A549 (cell line): ENCODE measurements around the gene POLRMT. TPM values are rescaled to one million over a fixed set of nuclear protein-coding genes. Genes with fewer than 3 reads are reported as not detected.

Experiments
- ATAC-seq, 2 experiments: fragments of 200-7000 bp in 1 of 2; fragments of >200 bp in 1 of 2; cut with Nextera tagmentation in 1 of 2; cut with Tn5 transposase in 1 of 2; 3 replicates each; pipeline versions ENCODE4 v1.8.0 to v1.9.1; 2018 to 2020; ENCODE audit warnings: mild to moderate bottlenecking in 1 of 2, moderate library complexity in 1 of 2
- CTCF ChIA-PET: fragments of 300-600 bp; sonication (Branson Sonifier 250); formaldehyde crosslinking; extraction: SDS; loops from one replicate; lab custom pipeline; 2021; ENCODE audit warnings: antibody characterized with exemption, inconsistent platforms; lab: Yijun Ruan, JAX
- POLR2A ChIA-PET: fragments of 350-600 bp; formaldehyde crosslinking; extraction: SDS; loops from one replicate; lab custom pipeline; 2021; ENCODE audit warnings: antibody characterized with exemption, inconsistent platforms; lab: Yijun Ruan, JAX
- DNase-seq, 2 experiments: peaks; one replicate each; pipeline versions ENCODE4 v3.0.0 to v3.0.0-alpha.2; 2011 to 2016; ENCODE audit warnings: low read depth in 1 of 2, low spot score in 1 of 2
- FAIRE-seq: peaks from 2 replicates; lab custom pipeline; 2011; peaks lifted over from hg19 to GRCh38; lab: Jason Lieb, UNC
- H3K27ac ChIP-seq, 2 experiments: fragments of >200 bp; sonication (Bioruptor Twin); formaldehyde crosslinking; 3 replicates each; pipeline ENCODE4 v1.5.1; 2016 to 2017
- H3K4me1 ChIP-seq: fragments of >200 bp; sonication (Bioruptor Twin); formaldehyde crosslinking; 3 replicates; pipeline ENCODE4 v1.6.1; 2016
- H3K4me2 ChIP-seq: fragments of >200 bp; sonication (Bioruptor Twin); formaldehyde crosslinking; 3 replicates; pipeline ENCODE4 v1.6.1; 2016
- H3K4me3 ChIP-seq: fragments of >200 bp; sonication (Bioruptor Twin); formaldehyde crosslinking; 3 replicates; pipeline ENCODE4 v1.5.1; 2016
- H3K9me3 ChIP-seq: fragments of >200 bp; sonication (Bioruptor Twin); formaldehyde crosslinking; 3 replicates; pipeline ENCODE4 v1.6.1; 2016
- ATOH8 ChIP-seq: fragments of 250-450 bp; sonication (Bioruptor Pico); IDR thresholded peaks from 2 replicates; pipeline ENCODE4 v1.5.0; 2020; ENCODE audit warnings: low read depth, mild to moderate bottlenecking, moderate library complexity
- CBX8 ChIP-seq: fragments of 200-600 bp; sonication (generic); IDR thresholded peaks from 2 replicates; pipeline ENCODE4 v1.6.1; 2016
- CEBPB ChIP-seq, 2 experiments: fragments of >200 bp in 1 of 2; sonication (Bioruptor Twin) in 1 of 2; formaldehyde crosslinking in 1 of 2; IDR thresholded peaks; 2 replicates each; pipeline ENCODE4 v1.6.1; 2012 to 2016
- CHD4 ChIP-seq: fragments of 200-600 bp; sonication (generic); IDR thresholded peaks from 2 replicates; pipeline ENCODE4 v1.6.1; 2016; ENCODE audit warnings: antibody characterized with exemption, mild to moderate bottlenecking, borderline replicate concordance
- E2F6 ChIP-seq: IDR thresholded peaks from 2 replicates; pipeline ENCODE4 v1.6.1; 2012; ENCODE audit warnings: low read depth, borderline replicate concordance
- FOSB ChIP-seq: fragments of 250-450 bp; sonication (Bioruptor Pico); IDR thresholded peaks from 2 replicates; pipeline ENCODE4 v1.5.0; 2020; ENCODE audit warnings: mild to moderate bottlenecking, moderate library complexity
- GATA3 ChIP-seq: IDR thresholded peaks from 2 replicates; pipeline ENCODE4 v1.6.1; 2012; ENCODE audit warnings: borderline replicate concordance
- JUN ChIP-seq, 2 experiments: fragments of >200 bp; sonication (Bioruptor Twin); formaldehyde crosslinking; IDR thresholded peaks; 2 replicates in 1 of 2; 3 replicates in 1 of 2; pipeline ENCODE4 v1.6.1; 2016 to 2017
- JUNB ChIP-seq: fragments of >200 bp; sonication (Bioruptor Twin); formaldehyde crosslinking; IDR thresholded peaks from 2 replicates; pipeline ENCODE4 v1.6.1; 2016
- KDM1A ChIP-seq: fragments of 200-600 bp; sonication (generic); IDR thresholded peaks from 2 replicates; pipeline ENCODE4 v1.6.1; 2016; ENCODE audit warnings: low read depth, mild to moderate bottlenecking
- MYC ChIP-seq: IDR thresholded peaks from 2 replicates; pipeline ENCODE4 v1.6.1; 2012; ENCODE audit warnings: mild to moderate bottlenecking, inconsistent platforms, low read length, improper control_type of control experiment, borderline replicate concordance
- NPAS2 ChIP-seq: fragments of 250-450 bp; sonication (Bioruptor Pico); IDR thresholded peaks from 2 replicates; pipeline ENCODE4 v1.8.0; 2022; ENCODE audit warnings: mild to moderate bottlenecking, moderate library complexity, borderline replicate concordance
- NR3C1 ChIP-seq: fragments of >200 bp; sonication (Bioruptor Twin); formaldehyde crosslinking; IDR thresholded peaks from 3 replicates; pipeline ENCODE4 v1.6.1; 2017
- POLR2A ChIP-seq: IDR thresholded peaks from 2 replicates; pipeline ENCODE4 v1.6.1; 2012; ENCODE audit warnings: mild to moderate bottlenecking, low read length
- POLR2AphosphoS2 ChIP-seq: conservative IDR thresholded peaks from 2 replicates; pipeline ENCODE4 v1.6.1; 2012; ENCODE audit warnings: low read length, improper control_type of control experiment, inconsistent platforms
- RFX5 ChIP-seq: fragments of 450-650 bp; IDR thresholded peaks from 2 replicates; pipeline ENCODE4 v1.7.1; 2014; ENCODE audit warnings: antibody characterized with exemption, mild to moderate bottlenecking, moderate library complexity
- RNF2 ChIP-seq: fragments of 200-600 bp; sonication (generic); IDR thresholded peaks from 2 replicates; pipeline ENCODE4 v1.6.1; 2016; ENCODE audit warnings: low read depth, mild to moderate bottlenecking, antibody characterized with exemption, moderate library complexity, borderline replicate concordance
- SREBF2 ChIP-seq: fragments of 450-650 bp; IDR thresholded peaks from 2 replicates; pipeline ENCODE4 v1.6.1; 2014; ENCODE audit warnings: mild to moderate bottlenecking, moderate library complexity
- TP53 ChIP-seq: fragments of 250-450 bp; sonication (Bioruptor Pico); IDR thresholded peaks from 2 replicates; pipeline ENCODE4 v1.5.0; 2021; ENCODE audit warnings: mild to moderate bottlenecking, moderate library complexity
- ZFP36 ChIP-seq: fragments of 450-650 bp; IDR thresholded peaks from 2 replicates; pipeline ENCODE4 v1.6.1; 2014; ENCODE audit warnings: borderline replicate concordance; ENCODE audit not compliant: partially characterized antibody
- ZNF302 ChIP-seq: fragments of 250-450 bp; sonication (Bioruptor Pico); IDR thresholded peaks from 2 replicates; pipeline ENCODE4 v1.9.0; 2021; ENCODE audit warnings: inconsistent platforms, mild to moderate bottlenecking, moderate library complexity
- WGBS: methylation state at CpG from one replicate; pipeline ENCODE4 v1.1.6; 2017; ENCODE audit errors: missing lambda C conversion rate; 5-methylcytosine and 5-hydroxymethylcytosine counted together
- polyA plus RNA-seq, 4 experiments: library from polyadenylated mRNA; depleted of rRNA in 3 of 4; stranded (reverse); fragments of >200 nt; fragmentation: RNase III in 1 of 4; extraction: RNeasy Plus Mini Kit Qiagen cat#74134 plus additional on column Dnase treatment in 1 of 4; gene quantifications; 2 replicates in 3 of 4; 3 replicates in 1 of 4; pipeline ENCODE4 v1.2.3, GENCODE V29; 2011 to 2017
- TF ChIP-seq, protein P1 (sequence below): IDR thresholded peaks from 2 replicates; pipeline ENCODE4 v1.6.1; 2012
- TF ChIP-seq, protein P2 (sequence below): fragments of 250-450 bp; sonication (Bioruptor Pico); IDR thresholded peaks from 2 replicates; pipeline ENCODE4 v1.5.0; 2021; ENCODE audit warnings: mild to moderate bottlenecking, moderate library complexity, borderline replicate concordance
- TF ChIP-seq, protein P3 (sequence below): fragments of 150-350 bp; IDR thresholded peaks from 2 replicates; pipeline ENCODE4 v1.6.1; 2014; ENCODE audit warnings: low read depth, mild to moderate bottlenecking, low read length
- TF ChIP-seq, protein P4 (sequence below): fragments of 200-600 bp; sonication (generic); IDR thresholded peaks from 2 replicates; pipeline ENCODE4 v1.6.1; 2016; ENCODE audit warnings: antibody characterized with exemption, mild to moderate bottlenecking, moderate library complexity

The POLRMT gene
- polyA plus RNA-seq, 2 of the 4 experiments (the other 2 are of a cell fraction) = 41.9 to 68.8 TPM

GRCh38 chr19:663682-664117 is 30.4 kb upstream of the POLRMT start:
- TF ChIP-seq JUNB (no peak), SREBF2 (no peak), RFX5 (no peak), ZFP36 (no peak), TP53 (no peak), CHD4 (no peak), ATOH8 (no peak), FOSB (CRISPR knock-in tag) (no peak), JUN (IDR thresholded peaks at IDR 0.05) (no peak), CEBPB (IDR thresholded peaks at IDR 0.05) (no peak), KDM1A (no peak), POLR2A (no peak)
- TF ChIP-seq, protein P1, sequence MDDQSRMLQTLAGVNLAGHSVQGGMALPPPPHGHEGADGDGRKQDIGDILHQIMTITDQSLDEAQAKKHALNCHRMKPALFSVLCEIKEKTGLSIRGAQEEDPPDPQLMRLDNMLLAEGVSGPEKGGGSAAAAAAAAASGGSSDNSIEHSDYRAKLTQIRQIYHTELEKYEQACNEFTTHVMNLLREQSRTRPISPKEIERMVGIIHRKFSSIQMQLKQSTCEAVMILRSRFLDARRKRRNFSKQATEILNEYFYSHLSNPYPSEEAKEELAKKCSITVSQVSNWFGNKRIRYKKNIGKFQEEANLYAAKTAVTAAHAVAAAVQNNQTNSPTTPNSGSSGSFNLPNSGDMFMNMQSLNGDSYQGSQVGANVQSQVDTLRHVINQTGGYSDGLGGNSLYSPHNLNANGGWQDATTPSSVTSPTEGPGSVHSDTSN = no peak
- Histone ChIP-seq H3K4me2 (peak overlapping the region; percentile 96), H3K4me1 (peaks cover 24% of the 10 kb centered on the region; the same call in 2 of the 3 replicates), H3K4me3 (peak overlapping the region; percentile 100), H3K27ac (peak overlapping the region; percentile 88 to 99), H3K9me3 (no peaks in the 10 kb centered on the region)
- WGBS = 65% methylated on average over 11 of the region's 18 CpGs
- FAIRE-seq = no peak
- ATAC-seq = peak in 1 of 2 experiments; percentile 24; a peak in 4 of 6 replicates
- DNase-seq = no peak
- ChIA-PET POLR2A (interaction anchor here (0.7 to 1.4 kb wide), 7 partner anchors 13 to 108 kb away, joined by 3 to 8 read pairs (median 4); partner anchors contain the start of genes BSG, FSTL3 and MISP), CTCF (interaction anchor here (1.0 to 1.9 kb wide), 6 partner anchors 55 to 79 kb away, joined by 3 to 11 read pairs (median 6); no protein-coding TSS in a partner anchor)

- Histone ChIP-seq H3K4me1 (peaks cover 24% of the 10 kb centered on the region; the same call in 2 of the 3 replicates), H3K4me3 (peak within 1 kb of the TSS; percentile 100), H3K4me2 (peak within 1 kb of the TSS; percentile 98), H3K9me3 (no peaks in the 10 kb centered on the region), H3K27ac (peak within 1 kb of the TSS; percentile 99 to 100)
- ATAC-seq (peak; percentile 75), DNase-seq (peak; percentile 72 to 87), FAIRE-seq (no peak)
- CTCF ChIA-PET = interaction anchor here (0.6 to 1.9 kb wide), 7 partner anchors 55 to 260 kb away, joined by 3 to 11 read pairs (median 5); no protein-coding TSS in a partner anchor
- POLR2A ChIA-PET = interaction anchor here (0.6 to 1.4 kb wide), 8 partner anchors 14 to 107 kb away, joined by 3 to 8 read pairs (median 4); partner anchors contain the start of genes BSG, FSTL3 and MISP
- 0% methylated on average over 10 of the region's 97 CpGs for WGBS
- no peak for TF ChIP-seq RNF2
- TF ChIP-seq NPAS2 (CRISPR knock-in tag) = no peak
- TF ChIP-seq E2F6 = peak; percentile 34; the same call in 1 of the 2 replicates
- TF ChIP-seq TP53 = no peak
- no peak for TF ChIP-seq NR3C1
- TF ChIP-seq, protein P2, sequence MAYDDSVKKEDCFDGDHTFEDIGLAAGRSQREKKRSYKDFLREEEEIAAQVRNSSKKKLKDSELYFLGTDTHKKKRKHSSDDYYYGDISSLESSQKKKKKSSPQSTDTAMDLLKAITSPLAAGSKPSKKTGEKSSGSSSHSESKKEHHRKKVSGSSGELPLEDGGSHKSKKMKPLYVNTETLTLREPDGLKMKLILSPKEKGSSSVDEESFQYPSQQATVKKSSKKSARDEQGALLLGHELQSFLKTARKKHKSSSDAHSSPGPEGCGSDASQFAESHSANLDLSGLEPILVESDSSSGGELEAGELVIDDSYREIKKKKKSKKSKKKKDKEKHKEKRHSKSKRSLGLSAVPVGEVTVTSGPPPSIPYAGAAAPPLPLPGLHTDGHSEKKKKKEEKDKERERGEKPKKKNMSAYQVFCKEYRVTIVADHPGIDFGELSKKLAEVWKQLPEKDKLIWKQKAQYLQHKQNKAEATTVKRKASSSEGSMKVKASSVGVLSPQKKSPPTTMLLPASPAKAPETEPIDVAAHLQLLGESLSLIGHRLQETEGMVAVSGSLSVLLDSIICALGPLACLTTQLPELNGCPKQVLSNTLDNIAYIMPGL (CRISPR knock-in tag) = no peak
- TF ChIP-seq, protein P3, sequence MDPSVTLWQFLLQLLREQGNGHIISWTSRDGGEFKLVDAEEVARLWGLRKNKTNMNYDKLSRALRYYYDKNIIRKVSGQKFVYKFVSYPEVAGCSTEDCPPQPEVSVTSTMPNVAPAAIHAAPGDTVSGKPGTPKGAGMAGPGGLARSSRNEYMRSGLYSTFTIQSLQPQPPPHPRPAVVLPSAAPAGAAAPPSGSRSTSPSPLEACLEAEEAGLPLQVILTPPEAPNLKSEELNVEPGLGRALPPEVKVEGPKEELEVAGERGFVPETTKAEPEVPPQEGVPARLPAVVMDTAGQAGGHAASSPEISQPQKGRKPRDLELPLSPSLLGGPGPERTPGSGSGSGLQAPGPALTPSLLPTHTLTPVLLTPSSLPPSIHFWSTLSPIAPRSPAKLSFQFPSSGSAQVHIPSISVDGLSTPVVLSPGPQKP = no peak
- TF ChIP-seq POLR2AphosphoS2 = no peak
- TF ChIP-seq, protein P4, sequence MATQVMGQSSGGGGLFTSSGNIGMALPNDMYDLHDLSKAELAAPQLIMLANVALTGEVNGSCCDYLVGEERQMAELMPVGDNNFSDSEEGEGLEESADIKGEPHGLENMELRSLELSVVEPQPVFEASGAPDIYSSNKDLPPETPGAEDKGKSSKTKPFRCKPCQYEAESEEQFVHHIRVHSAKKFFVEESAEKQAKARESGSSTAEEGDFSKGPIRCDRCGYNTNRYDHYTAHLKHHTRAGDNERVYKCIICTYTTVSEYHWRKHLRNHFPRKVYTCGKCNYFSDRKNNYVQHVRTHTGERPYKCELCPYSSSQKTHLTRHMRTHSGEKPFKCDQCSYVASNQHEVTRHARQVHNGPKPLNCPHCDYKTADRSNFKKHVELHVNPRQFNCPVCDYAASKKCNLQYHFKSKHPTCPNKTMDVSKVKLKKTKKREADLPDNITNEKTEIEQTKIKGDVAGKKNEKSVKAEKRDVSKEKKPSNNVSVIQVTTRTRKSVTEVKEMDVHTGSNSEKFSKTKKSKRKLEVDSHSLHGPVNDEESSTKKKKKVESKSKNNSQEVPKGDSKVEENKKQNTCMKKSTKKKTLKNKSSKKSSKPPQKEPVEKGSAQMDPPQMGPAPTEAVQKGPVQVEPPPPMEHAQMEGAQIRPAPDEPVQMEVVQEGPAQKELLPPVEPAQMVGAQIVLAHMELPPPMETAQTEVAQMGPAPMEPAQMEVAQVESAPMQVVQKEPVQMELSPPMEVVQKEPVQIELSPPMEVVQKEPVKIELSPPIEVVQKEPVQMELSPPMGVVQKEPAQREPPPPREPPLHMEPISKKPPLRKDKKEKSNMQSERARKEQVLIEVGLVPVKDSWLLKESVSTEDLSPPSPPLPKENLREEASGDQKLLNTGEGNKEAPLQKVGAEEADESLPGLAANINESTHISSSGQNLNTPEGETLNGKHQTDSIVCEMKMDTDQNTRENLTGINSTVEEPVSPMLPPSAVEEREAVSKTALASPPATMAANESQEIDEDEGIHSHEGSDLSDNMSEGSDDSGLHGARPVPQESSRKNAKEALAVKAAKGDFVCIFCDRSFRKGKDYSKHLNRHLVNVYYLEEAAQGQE = no peak
- no peak for TF ChIP-seq CBX8
- no peak for TF ChIP-seq ZNF302 (CRISPR knock-in tag)
- no peak for TF ChIP-seq ATOH8
- TF ChIP-seq GATA3 = no peak
- TF ChIP-seq KDM1A = no peak
- TF ChIP-seq RFX5 = no peak
- TF ChIP-seq POLR2A = peak; percentile 45
- no peak for TF ChIP-seq MYC
Measured at GRCh38 chr19:662962-663681, 29.8 kb upstream of the POLRMT start, which contains the start of gene RNF126. RNF126 (minus strand) TSS chr19:663214; CDS start chr19:663121, 93 bp downstream.
